PFSK-1 (cell line): ENCODE measurements around the gene ENOX2.

Experiments
- POLR2AphosphoS5 ChIP-seq: IDR thresholded peaks from 2 replicates; pipeline ENCODE4 v1.6.1; 2012; ENCODE audit warnings: low read depth, mild to moderate bottlenecking, control low read depth, low read length, moderate library complexity
- SIN3A ChIP-seq: IDR thresholded peaks from 2 replicates; pipeline ENCODE4 v1.6.1; 2012; ENCODE audit warnings: mild to moderate bottlenecking, low read length, moderate library complexity, borderline replicate concordance; ENCODE audit not compliant: insufficient read depth

- TF ChIP-seq SIN3A (no peak), POLR2AphosphoS5 (no peak)
Measured at GRCh38 chrX:130885508-130885907, 17.5 kb downstream of the ENOX2 start.
